ENCODE results near the gene PCYOX1L.
"Not testable (repeated sequence)": the region's sequence is repeated elsewhere in the genome, so short reads cannot be mapped to it uniquely, and the experiment has no call there.

Gene PCYOX1L

DNA sequence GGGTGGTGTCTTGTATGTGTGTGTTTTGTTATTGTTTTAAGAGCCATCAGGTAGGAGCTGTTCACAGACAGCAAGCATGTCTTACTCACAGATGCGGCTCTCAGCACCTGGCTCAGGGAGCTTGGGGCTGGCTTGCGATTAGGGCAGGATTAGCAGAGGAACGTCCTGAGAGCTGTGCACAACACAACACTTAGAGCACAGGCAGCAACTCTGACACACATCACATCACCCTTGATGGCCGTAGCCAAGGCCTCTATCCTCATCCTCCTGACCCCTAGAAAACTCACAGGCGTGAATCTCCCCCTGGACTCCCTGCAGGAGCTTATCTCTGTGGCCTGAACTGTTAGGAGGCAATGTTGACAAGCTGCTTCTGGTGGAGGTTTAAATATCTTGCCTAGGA lies 28.3 kb downstream of the PCYOX1L start:
- TF ChIP-seq, protein P1, sequence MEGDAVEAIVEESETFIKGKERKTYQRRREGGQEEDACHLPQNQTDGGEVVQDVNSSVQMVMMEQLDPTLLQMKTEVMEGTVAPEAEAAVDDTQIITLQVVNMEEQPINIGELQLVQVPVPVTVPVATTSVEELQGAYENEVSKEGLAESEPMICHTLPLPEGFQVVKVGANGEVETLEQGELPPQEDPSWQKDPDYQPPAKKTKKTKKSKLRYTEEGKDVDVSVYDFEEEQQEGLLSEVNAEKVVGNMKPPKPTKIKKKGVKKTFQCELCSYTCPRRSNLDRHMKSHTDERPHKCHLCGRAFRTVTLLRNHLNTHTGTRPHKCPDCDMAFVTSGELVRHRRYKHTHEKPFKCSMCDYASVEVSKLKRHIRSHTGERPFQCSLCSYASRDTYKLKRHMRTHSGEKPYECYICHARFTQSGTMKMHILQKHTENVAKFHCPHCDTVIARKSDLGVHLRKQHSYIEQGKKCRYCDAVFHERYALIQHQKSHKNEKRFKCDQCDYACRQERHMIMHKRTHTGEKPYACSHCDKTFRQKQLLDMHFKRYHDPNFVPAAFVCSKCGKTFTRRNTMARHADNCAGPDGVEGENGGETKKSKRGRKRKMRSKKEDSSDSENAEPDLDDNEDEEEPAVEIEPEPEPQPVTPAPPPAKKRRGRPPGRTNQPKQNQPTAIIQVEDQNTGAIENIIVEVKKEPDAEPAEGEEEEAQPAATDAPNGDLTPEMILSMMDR (IDR thresholded peaks at IDR 0.05; ENCODE audit: low read depth, low read length), result no peak
- no peak overlapping the region for H3K4me3 ChIP-seq (ENCODE audit: low read depth, low read length)

DNA sequence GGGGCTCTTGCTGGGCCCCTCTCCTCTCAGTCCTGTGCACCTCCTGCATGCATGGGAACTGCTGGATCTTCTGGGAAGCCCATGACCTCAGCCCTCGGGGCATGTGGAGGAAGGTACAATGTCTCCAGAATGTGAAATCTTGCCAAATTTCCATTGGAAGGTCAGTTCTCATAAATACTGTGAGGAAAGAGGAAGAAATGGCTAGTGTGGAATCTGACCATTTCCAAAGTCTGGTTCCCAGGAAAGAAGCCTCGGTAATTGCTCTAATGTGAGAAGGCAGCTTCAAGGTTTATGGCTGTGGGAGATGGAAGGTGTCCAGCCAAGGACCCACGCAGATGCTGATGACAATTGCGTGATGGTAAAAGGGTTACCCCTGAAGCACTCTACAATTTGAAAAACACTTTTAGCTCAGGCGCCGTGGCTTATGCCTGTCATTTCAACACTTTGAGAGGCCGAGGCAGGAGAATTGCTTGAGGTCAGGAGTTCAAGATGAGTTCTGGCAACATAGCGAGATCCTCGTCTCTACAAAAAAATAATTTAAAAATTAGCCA lies 29.3 kb downstream of the PCYOX1L start:
- TF ChIP-seq, protein P1 (IDR thresholded peaks at IDR 0.05; ENCODE audit: low read depth, low read length), result no peak
- no peak overlapping the region for H3K4me3 ChIP-seq (ENCODE audit: low read depth, low read length)

DNA sequence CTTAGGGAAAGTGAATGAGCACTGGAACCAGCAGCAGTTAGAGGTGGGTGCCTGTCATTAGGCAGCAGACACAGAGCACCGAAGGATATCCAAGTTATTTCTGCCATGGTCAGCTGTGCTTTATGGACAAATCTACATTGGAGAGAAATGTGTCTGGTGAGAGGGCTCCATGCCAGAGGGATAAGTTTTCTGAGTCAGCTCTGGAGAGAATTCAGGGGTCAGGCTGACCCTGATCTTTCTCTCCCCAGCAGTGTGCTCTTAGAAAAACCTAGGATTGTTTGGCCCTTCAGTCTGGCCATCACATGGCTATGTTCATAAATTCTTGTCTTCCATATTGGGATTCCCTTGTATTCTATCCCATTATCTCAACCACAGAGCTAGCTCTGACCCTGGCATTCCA lies 30.1 kb downstream of the PCYOX1L start:
- TF ChIP-seq, protein P1 (IDR thresholded peaks at IDR 0.05; ENCODE audit: low read depth, low read length), result no peak

DNA sequence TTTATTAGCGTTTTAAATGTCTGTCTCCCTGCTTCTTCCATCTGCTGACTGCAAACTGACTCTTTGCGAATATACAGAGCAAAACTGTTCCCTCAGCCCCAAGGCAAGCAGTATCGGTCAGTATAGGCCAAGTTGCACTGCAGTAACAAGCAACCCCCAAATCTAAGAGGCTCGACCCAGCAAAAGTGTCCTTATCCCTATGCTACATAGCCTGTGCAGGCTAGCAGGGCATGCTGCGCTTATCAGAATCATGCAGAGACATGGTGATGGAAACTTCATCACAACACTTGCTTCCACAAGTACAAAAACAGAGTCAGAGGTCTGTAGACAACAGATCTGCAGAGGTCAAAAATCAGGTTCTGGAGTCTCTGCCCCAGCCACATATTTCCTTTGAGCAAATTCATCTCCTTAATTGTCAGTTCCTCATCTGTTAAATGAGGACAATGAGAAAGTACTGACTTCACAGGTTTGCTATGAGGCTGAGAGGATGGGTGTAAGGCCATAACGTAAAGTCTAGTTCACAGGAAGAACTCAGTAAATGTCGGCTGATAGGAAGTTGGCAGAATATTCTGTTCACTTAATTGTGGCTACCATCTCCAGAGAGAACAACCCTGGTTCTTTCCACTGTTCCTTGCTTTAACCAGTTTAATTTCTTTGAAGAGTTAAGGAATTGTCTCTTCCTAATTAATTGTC lies 30.8 kb downstream of the PCYOX1L start:
- TF ChIP-seq, protein P1 (IDR thresholded peaks at IDR 0.05; ENCODE audit: low read depth, low read length), result no peak
- H3K4me3 ChIP-seq (ENCODE audit: low read depth, low read length), result no peak overlapping the region

More for the DNA sequence above, 30.1 kb downstream of the PCYOX1L start:
- no peak overlapping the region for H3K4me3 ChIP-seq (ENCODE audit: low read depth, low read length)

DNA sequence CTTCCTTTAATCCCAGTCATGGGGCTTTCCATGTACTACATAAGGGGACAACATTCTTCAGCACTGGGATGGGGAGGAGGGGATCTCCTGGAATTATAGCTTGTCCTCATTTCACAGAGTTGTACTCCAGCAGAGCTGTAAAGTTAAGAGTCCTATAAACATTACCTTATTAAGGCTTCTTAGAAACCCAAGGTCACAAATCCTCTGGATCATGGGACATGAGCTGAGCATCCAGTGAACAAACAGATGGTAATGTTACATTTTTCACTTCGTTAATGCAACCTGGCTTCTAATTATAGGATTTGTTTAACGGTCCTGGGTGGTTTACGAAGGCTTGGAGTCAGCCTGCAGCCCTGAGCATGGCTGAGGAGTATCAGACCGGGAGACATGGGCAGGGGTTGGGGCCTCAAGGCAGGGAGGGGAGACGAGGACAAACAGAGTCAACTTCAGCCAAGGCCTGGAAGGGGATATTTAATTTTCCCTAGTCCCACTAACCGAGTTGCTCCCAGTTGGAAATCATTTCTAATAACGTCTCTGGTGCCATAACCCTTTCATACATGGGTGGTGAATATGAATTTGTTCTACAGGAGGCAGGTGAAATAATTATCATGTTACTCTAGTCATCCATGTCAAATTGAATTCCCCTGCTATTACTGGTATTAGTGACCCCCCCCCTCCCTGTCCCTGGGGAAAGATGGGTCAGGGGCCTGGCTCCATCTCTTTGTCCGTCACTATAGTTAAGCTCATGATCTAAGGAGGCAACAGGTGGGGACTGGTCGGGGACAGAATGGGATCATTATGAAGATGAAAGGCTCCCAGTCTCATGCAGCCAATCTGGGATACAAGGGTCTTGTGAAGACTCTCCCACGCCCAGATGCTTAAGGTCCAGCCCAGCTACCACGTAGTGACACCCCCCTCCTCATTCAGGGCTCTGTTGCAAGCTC lies 32.0 kb downstream of the PCYOX1L start:
- no peak overlapping the region for H3K4me3 ChIP-seq (ENCODE audit: low read depth, low read length)
- TF ChIP-seq, protein P1 (IDR thresholded peaks at IDR 0.05; ENCODE audit: low read depth, low read length), result no peak

DNA sequence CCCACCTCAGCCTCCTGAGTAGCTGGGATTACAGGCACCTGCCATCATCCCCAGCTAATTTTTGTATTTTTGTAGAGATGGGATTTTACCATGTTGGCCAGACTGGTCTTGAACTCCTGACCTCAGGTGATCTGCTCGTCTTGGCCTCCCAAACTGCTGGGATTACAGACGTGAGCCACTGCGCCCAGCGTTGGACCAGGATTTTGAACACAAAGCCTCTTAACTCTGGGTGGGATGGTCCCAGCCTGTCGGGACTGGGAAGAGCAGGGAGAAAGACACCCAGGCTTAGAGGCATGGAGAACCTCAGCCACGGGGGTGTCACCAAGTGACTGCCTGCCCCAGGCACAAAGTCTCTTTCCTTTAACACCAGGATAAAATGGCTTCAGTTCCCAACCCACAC lies 33.2 kb downstream of the PCYOX1L start:
- not testable (repeated sequence) for H3K4me3 ChIP-seq (ENCODE audit: low read depth, low read length)

DNA sequence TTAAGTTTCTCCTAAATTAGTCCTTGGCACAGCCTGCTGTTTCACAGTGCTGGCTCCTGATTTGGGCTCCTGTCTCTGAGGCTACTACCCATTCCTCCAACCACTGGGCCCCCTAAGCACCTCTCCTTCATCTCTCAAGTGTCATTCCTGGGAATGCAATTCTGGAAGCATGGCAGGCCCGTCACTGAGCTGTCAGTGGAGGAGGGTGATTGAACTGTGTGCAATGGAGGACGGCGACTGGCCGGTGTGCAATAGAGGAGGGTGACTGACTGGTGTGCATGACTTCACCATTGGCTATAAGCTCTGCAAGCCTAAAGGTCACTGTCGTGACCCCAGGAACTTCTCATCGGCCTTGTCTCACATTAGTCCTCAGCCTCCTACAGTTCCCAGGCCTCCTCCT lies 33.7 kb downstream of the PCYOX1L start:
- H3K4me3 ChIP-seq (ENCODE audit: low read depth, low read length), result no peak overlapping the region
- TF ChIP-seq, protein P1 (IDR thresholded peaks at IDR 0.05; ENCODE audit: low read depth, low read length), result no peak
